Measurements from ENCODE around the gene NTM. TPM values are rescaled to one million over a fixed set of nuclear protein-coding genes. Genes with fewer than 3 reads are reported as not detected.
A peak's percentile ranks its signal among the peaks of the same experiment; 100 is the strongest.

The NTM gene
- total and polyA plus RNA-seq, 2 of the 8 experiments (the other 6 are each of a cell fraction or from before 2014, with no cell fraction given), result 13.4 to 20.0 TPM

- peaks cover 0 to 30% (median 21%) of the 10 kb centered on the region in 4 experiments; a peak in 6 of 7 replicates for H3K27me3 ChIP-seq (replicated peaks in 1 of 4; ENCODE audit: control insufficient read depth in 3 of 4, extremely low read depth in 1 of 4, insufficient read depth in 3 of 4, low read length in 3 of 4)
Measured at GRCh38 chr11:131690362-131690761, 319.9 kb downstream of the NTM start.

More at GRCh38 chr11:131690362-131690761, 319.9 kb downstream of the NTM start:
- Histone ChIP-seq H2BK5ac (ENCODE audit: low read depth, low read length) (no peak overlapping the region), H2AFZ (ENCODE audit: low read length) (no peak overlapping the region), H3K18ac (ENCODE audit: extremely low read depth, low read length) (no peak overlapping the region; the same call in 1 of the 2 replicates), H3K23ac (ENCODE audit: insufficient read length) (no peak overlapping the region), H3K36me3 (ENCODE audit: control insufficient read depth in 2 of 4, insufficient read depth in 4 of 4, low read length in 3 of 4) (no peaks in the 10 kb centered on the region), H3K4me3 (ENCODE audit: extremely low read depth in 1 of 4, insufficient read depth in 2 of 4, low read depth in 3 of 4, low read length in 4 of 4) (no peak overlapping the region), H3K14ac (ENCODE audit: insufficient read length) (no peak overlapping the region), H3K9me3 (ENCODE audit: insufficient read depth in 2 of 2, low read depth in 1 of 2, low read length in 1 of 2) (no peaks in the 10 kb centered on the region), H3K4me2 (ENCODE audit: insufficient read depth in 1 of 2, low read depth in 2 of 2, low read length in 2 of 2) (no peak overlapping the region), H2BK20ac (ENCODE audit: low read length) (no peak overlapping the region), H2BK12ac (ENCODE audit: low read depth, low read length) (no peak overlapping the region), H3K4ac (replicated peaks; ENCODE audit: insufficient read length, low read depth, low read length) (no peak overlapping the region), H3K23me2 (ENCODE audit: low read depth, low read length) (peaks cover 2% of the 10 kb centered on the region; the same call in 1 of the 2 replicates), H3K79me1 (ENCODE audit: low read depth, low read length) (no peaks in the 10 kb centered on the region), H3K9ac (replicated peaks in 1 of 4; ENCODE audit: extremely low read depth in 1 of 4, low read depth in 3 of 4, low read length in 3 of 4) (0 out of 7 replicates have a peak overlapping the region, but pooled peaks of 1 of the 4 experiments have one; percentile 22), H4K5ac (ENCODE audit: insufficient read length, low read depth, low read length) (no peak overlapping the region), H2BK15ac (ENCODE audit: low read length) (no peak overlapping the region), H4K91ac (replicated peaks; ENCODE audit: insufficient read length, low read length) (no peak overlapping the region), H3K4me1 (replicated peaks in 1 of 4; ENCODE audit: control insufficient read depth in 3 of 4, insufficient read depth in 4 of 4, low read length in 3 of 4) (peaks cover 0 to 11% (median 4%) of the 10 kb centered on the region in 4 experiments; a peak in 5 of 7 replicates), H3K27ac (ENCODE audit: low read depth, low read length) (no peak overlapping the region), H2AK5ac (ENCODE audit: low read depth, low read length) (no peak overlapping the region), H4K20me1 (replicated peaks in 1 of 2; ENCODE audit: control insufficient read depth in 1 of 2, insufficient read depth in 2 of 2, low read length in 2 of 2) (peaks cover 0 to 4% of the 10 kb centered on the region in 2 experiments), H3K56ac (replicated peaks; ENCODE audit: insufficient read length, low read depth, low read length) (no peak overlapping the region), H4K8ac (ENCODE audit: extremely low read depth, insufficient read depth, low read length) (no peak overlapping the region; the same call in 1 of the 2 replicates), H2BK120ac (replicated peaks; ENCODE audit: low read depth, low read length) (no peak overlapping the region), H3K79me2 (ENCODE audit: control insufficient read depth in 1 of 2, insufficient read depth in 2 of 2, low read length in 2 of 2) (no peaks in the 10 kb centered on the region)
- TF ChIP-seq CTCF (IDR thresholded peaks at IDR 0.05; ENCODE audit: control extremely low read depth in 1 of 3, insufficient read depth in 1 of 3, low read depth in 1 of 3, low read length in 3 of 3), result no peak
- CTCF ChIA-PET (ENCODE audit: partially characterized antibody), result interaction anchor here (0.7 to 11.9 kb wide), 6 partner anchors 8 to 178 kb away, joined by 3 to 115 read pairs (median 6); no protein-coding TSS in a partner anchor
- WGBS, 2 experiments (ENCODE audit: extremely low coverage in 1 of 2, insufficient coverage in 1 of 2, insufficient read length in 1 of 2, insufficient replicate concordance in 2 of 2, low coverage in 1 of 2, low lambda C conversion rate in 2 of 2, missing lambda C conversion rate in 1 of 2), result 93% methylated on average over 23 of the region's 23 CpGs; no CpG with 5 or more reads in 1 of the 2 experiments
- POLR2A ChIA-PET (ENCODE audit: partially characterized antibody), result no interaction called here
- DNase-seq (ENCODE audit: low read depth in 1 of 2, low spot score in 2 of 2) (no peak), FAIRE-seq (no peak)
